GM18858 (cell line): ENCODE results near the gene CACNA2D3.
"Not testable (repeated sequence)": the region's sequence is repeated elsewhere in the genome, so short reads cannot be mapped to it uniquely, and the experiment has no call there.

Source experiments
- ATAC-seq: cut with Tn5 transposase; IDR thresholded peaks from one replicate; pipeline ENCODE4 v1.9.1; 2021; ENCODE audit not compliant: unreplicated experiment

CACNA2D3 gene

DNA sequence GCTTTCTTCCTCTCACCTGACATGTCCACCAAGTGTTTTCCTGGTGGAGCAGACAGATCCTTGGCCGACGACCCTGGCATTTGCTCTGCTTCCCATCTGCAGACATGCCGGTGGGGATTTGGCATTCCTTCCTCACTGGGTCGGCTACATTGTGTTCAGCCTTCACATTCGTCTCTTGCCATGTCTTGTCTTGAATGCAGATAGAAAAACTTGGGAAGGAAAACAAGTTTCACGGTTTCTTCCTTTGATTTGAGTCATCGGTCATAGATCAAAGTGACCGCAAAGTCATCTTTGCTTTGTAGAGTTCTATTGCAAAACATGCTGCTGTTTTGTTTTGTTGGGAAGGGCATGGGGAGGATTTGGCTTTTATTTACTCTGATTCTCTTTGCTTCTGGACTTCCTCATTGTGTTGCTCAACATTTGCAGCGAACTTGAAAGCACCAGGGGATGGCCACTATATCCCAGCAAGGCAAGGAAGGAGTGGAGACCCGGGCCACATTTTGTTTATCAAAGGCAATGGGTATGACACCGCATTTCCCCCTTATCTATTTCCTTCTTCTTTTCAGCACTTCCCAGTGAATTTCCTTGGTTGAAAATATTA is 321.3 kb downstream of the CACNA2D3 start:
- no peak for ATAC-seq

DNA sequence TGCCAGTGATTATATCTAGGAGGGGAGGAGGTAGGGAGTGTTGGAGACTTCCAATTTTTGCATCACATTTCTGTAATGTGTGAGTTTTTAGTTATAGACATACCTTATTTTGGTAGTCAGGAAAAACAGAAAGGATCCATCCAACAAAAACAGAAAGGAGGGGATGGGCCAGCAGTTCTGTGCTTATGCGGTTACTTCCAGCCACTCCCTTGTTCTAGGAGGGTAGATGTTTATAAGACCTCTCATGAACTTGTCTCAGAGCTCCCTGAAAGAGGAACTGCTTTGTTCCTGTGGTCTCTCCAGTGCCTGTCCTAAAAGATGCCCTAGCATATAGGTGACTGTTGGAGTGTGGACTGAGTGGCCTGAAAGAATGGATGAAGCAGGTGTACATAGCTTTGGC is 323.3 kb downstream of the CACNA2D3 start:
- ATAC-seq = no peak

DNA sequence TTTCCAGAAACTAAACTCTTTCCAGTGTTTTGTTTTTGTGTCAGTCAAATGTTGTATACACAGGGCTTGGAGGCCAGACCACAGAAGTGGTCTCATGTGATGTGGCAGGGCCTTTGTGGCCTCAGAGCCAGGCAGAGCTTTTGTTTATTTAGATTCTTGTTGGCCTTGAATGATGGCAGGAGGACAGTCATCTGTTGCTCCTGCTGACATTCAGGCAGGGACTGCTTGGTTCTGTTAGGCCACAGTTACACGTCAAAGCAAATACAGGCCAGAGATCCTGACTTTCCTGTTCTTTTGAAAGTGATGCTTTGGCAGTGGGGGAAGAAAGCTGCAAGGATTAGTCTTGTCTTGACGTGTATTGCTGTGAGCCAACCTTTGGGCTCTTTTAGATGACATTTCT is 325.1 kb downstream of the CACNA2D3 start:
- ATAC-seq = no peak

DNA sequence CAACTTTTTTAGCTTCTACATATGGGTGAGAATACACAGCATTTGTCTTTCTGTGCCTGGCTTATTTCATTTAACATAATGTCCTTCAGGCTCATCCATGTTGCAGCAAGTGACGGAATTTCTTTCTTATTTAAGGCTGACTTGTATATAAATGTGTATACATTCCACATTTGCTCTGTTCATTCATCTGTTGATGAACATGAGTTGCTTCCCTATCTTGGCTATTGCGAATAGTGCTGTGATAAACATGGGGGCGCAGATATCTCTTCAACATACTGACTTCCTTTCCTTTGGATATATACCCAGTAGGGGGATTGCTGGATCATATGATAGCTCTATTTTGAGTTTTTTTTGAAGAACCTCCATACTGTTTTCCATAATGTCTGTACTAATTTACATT is 332.5 kb downstream of the CACNA2D3 start:
- no peak for ATAC-seq

DNA sequence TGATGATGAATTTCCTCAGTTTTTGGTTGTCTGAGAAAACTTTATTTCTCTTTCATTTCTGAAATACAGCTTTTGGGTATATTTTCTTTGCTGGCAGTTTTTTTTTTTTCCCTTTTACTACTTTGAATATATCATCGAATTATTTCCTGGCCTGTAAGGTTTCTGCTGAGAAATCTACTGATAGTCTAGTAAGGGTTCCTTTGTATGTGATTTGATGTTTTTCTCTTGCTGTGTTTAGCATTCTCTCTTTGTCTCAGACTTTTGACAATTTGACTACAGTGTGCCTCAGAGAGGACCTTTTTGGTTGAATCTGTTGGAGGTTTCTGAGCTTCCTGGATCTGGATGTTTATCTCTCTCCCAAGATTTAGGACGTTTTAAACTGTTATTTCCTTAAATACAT is 336.0 kb downstream of the CACNA2D3 start:
- no peak for ATAC-seq

DNA sequence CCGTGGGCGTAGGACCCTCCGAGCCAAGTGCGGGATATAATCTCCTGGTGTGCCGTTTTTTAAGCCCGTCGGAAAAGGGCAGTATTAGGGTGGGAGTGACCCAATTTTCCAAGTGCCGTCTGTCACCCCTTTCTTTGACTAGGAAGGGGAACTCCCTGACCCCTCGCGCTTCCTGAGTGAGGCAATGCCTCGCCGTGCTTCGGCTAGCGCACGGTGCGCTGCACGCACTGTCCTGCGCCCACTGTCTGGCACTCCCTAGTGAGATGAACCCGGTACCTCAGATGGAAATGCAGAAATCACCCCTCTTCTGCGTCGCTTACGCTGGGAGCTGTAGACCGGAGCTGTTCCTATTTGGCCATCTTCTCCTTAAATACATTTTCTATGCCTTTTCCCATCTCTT is 342.2 kb downstream of the CACNA2D3 start:
- ATAC-seq = not testable (repeated sequence)

DNA sequence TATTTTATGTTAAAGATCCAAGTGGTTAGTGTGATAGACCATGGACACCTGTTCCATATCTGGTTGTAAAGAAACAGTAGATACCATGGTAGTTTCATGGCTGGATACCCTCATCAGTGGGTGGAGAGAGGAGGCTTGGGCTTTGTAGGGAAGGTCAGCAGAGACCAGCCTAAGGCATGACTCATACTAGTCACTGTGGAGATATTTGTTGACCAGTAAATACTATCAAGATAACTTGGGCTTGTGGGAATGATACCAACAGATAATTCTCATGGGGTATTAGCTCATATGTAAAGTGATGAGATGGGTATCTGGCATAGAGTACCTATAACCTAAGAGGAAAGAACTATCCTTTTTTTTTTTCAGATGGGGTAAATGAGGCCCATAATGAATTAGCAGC is 354.5 kb downstream of the CACNA2D3 start:
- no peak for ATAC-seq

DNA sequence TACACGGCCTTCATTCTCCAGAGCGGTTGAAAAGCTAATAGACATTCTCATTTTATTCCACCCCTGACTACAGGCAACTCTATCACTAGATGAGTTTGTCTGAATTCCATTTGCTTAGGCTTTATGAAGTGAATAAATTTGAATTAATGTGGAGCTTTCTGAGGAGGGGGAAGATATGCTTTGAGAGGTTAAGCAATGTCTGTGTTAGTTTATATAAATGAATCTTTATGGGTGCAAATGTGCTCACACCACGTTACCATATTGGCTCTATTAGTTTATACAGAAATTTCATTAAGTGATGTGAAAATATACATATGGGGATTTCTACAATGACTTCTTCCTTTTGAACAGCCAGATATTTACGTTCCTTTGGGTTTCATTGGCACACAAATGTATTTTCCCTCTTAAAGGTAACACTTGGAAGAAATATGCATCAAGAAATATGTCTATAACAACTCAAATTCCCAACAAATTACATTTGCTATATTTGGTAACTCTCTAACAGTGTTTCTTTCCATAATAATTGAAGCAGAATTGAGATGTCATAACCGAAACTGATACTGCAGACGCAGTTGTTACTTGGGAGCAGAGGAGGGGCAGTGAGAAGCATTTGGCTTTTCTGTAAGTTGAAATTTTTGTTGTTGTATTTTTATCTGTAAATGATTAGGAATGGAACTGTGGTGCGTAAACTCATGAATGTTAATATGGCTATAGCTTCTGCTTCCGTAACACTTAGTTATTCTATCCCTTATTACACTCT is 359.4 kb downstream of the CACNA2D3 start:
- ATAC-seq = no peak

DNA sequence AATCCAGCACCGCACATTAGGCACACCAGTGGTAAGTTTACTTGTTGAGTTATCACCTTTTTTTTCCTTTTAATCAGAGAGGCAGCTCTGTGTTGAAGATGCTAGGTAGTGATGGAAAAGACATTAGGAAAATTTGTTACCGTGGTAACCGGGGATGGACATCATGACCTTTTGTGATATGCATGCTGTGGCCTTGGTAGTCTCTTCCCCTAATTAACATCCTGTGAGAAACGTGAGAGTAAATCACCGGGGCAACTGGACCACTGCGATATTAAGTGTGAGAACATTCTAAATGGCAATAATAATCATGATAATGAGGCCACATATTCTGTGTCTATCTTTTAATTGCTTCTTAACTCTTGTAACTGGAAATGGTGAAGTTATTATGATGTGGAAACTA is 362.0 kb downstream of the CACNA2D3 start:
- no peak for ATAC-seq

DNA sequence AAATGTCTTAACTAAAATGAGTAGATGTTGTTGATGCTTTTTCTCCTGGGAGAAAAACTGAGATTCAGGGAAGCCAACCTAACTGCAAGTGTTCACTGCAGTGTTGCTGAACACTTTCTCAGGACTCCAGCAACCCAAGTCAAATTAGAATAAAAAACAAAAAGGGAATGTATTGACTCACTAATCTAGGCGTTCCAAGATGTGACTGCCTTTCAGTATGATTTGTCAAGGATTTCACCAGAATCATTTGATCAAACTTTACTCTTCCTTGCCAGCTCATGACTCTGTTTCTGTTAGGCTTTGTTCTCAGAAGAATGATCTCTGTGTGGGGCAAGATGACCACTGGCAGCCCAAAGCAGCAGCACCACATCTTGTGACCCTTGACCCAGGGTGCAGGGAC is 364.0 kb downstream of the CACNA2D3 start:
- no peak for ATAC-seq

DNA sequence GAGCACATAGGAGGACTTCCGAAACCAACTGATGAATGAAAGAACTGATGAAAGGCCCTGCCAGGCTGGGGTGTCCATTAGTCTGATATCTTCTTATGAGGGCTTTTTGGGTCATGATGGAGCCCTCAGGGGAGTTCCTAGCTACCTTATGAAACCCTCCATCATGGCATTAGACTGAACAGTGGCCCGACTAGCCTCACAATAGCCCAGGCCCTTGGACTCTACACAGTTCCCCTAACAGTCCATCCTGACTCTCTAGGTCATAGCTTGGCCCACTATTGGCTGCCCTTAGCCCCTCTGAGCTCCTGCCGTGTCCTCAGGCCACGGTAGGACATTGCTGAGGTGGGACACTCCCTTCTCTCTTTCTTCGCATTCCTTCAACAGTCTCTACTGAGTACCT is 365.9 kb downstream of the CACNA2D3 start:
- no peak for ATAC-seq

DNA sequence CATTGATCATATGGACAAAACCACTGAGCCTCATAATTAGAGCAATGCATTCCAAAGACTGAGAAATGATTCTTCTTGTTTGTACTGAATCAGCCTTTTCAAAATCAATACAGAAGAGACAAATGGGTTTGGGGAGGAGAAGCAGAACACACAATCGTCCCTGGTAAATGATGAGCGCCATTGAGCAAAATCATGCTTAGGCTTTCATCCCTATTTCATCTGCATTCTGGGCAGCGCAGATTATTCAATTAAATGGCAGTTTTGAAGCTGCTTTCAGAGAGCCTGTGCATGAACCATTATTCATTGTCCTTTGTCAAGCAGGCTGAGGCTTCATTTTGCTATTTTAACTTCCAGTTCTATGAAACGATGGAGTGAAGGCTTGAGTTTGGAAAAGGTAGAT is 371.9 kb downstream of the CACNA2D3 start:
- no peak for ATAC-seq

DNA sequence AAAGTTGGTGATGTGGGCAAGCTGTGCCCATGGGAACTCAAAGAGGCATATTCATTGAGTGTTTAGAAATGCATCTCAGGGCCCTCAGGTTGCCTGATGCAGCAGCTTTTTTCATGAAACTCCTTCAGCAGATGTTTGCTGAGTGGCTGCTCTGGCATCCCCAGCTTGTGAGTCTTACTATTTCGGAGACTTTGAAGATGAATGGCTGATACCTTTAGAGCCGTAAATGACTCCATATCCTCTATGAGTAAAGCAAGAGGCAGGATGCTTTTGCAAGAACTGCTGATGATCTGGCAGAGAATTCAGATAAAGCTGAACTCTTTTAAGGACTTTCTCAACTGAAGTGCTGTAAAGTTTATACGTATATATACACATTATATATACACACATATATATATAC is 384.3 kb downstream of the CACNA2D3 start:
- ATAC-seq = no peak

DNA sequence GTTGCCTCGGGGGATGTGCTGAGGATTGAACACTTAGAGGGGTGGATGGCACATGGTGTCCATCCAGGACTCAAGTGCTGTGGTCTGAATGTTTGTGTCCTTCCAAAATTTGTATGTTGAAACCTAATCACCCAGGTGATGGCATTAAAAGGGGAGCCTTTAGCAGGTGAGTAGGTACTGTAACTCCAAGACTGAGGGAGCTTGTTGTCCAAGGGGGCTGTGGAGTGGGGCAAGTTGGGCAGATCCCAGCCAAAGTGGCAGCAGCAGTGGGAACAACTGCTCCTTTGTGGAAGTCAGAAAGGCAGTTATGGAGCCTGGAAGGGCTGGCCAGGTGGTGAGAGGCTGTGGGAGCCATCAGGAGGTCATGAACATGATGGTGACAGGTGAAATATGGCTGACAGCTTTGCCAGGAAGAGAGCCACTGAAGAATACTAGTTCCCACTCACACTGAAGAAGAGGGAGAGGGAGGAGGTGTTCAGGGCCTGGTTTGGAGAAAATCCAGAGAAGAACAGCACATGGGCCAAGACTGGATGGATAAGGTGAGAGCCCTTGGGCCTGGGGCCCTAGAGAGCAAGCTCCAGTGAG is 385.6 kb downstream of the CACNA2D3 start:
- no peak for ATAC-seq

DNA sequence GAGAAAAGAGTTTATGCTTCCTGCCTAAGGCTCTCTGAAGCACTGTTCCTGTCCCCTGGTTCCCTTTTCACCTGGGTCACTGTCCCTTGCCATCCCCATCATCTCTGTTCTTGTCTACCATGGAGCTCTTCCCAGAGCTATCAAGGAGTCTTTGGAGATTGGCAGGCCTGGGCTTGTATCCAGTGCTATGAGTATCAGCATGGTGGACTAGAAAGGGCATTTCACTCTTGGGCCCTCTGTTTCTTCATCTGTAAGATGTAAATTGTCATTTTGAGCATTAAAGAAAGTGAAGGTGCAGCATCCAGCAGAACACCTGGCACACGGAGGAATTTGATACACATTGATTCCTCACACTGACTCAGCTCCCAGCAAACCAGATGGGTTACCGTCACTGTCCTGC is 388.2 kb downstream of the CACNA2D3 start:
- ATAC-seq = no peak

DNA sequence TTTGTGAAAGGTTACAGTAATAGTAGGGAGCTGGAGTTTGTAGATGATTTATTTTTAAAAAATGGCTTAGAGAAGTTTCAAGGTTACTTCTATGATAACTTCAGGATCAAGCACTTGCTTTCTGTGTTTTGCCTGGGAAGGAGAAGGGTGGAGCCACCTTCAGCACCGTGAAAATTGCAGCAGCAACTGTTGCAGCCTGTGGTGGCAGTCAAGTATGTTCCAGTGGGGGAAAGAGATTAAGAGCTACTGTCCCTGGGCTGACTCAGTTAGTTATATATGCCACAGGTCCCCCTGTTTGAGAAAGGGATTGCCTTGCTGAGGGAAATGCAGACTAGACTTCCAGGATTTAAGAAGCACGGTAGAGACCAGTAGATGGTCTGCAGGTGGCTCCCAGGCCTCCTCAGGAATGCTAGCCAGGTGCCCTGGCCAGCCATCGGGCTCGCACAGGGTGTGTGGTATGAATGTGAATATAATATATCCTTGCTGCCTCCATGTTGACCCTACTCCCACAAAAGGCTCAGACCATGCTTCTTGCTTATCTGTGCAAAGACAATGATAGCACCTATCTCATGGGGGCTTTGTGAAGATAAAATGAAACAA is 389.5 kb downstream of the CACNA2D3 start:
- no peak for ATAC-seq

DNA sequence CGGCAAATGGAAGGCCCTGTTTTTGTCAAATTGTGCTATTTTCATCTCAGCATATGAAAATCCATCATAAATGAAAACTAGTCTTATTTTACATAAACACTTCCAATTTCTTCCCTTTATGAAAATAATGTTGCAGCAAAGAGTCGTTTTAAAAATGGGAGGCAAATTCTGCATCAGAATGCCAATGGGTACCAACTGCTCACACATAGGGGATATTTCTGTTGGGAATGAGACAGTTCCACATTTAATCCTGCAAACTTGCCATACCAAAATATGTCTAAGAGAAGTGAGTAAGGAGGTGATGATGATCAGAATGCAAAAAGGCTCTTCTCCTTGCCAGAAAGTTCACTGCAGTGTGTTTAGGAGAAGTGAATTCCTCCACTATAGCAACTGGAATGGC is 391.7 kb downstream of the CACNA2D3 start:
- ATAC-seq = no peak

DNA sequence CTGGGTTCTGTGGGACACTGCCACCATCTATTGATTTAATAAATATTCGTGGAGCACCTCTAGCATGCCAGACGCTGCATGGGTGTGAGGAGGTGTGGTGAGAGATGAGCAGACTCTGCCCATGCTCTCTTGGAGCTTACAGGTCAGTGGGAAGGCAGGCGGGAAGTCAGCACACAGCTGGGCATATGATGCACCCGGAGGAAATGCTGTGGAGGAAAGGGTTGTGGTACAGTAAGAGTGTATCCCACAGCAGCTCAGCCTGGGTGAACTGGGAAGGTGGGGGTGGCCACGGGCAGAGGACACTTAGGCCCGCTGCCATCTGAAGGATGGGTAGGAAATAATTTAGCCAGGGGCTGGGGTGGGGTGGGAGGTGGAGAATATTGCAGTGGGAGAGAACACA is 392.1 kb downstream of the CACNA2D3 start:
- ATAC-seq = no peak

DNA sequence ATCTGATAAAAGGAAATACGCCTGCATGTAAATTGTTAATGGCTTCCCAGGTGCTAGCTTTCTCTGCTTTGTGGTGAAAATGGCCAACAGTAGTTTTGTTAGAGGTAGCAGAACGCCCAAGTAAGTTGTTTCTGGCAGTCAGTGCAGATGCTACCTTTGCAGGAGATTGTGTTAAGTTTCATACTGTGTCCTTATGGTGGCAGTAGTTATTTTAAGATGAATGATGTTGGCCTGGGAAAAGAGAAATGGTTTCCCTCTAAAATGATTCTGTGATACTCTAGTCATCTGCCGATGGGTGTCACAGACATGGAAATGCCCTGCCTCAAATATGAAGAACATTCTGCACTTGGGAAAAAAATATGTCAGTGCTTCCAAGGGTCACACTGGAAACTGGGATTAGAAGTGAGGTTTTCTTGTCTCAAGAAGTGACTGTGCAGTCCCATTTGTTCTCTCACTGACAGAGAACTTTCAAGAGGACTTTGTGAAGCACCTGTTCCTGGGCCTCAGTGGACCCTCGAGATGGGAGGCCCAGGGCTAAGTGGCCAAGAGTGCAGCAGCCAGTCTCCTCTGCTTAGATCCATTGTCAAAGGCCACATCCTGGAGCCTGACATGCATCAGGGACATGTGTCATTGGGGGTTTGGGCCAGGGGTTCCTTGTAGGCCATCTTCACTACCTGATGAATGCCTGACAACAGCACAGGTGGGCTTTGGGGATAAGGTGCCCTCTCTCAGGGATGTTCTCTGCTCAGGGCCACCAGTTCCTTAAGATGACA is 393.3 kb downstream of the CACNA2D3 start:
- ATAC-seq = no peak

DNA sequence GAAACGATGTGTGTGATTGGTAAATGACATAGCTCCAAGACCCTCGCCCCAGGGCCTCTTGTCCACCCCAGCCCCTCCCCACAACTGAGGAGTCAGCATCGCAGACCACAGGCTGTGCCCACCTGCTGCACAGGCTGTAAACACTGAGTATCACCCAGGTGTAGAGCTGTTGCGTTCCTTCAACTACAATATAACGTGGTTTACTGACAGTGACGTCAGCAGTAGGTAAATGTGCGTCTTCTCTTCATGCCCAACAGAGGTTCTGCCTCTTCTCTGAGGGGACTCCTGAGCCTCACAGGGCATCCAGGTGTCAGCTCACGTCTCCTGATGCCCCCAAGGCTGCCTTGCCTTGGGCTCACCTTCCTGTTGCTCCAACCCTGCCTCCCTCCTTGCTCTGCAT is 395.1 kb downstream of the CACNA2D3 start:
- ATAC-seq = no peak

DNA sequence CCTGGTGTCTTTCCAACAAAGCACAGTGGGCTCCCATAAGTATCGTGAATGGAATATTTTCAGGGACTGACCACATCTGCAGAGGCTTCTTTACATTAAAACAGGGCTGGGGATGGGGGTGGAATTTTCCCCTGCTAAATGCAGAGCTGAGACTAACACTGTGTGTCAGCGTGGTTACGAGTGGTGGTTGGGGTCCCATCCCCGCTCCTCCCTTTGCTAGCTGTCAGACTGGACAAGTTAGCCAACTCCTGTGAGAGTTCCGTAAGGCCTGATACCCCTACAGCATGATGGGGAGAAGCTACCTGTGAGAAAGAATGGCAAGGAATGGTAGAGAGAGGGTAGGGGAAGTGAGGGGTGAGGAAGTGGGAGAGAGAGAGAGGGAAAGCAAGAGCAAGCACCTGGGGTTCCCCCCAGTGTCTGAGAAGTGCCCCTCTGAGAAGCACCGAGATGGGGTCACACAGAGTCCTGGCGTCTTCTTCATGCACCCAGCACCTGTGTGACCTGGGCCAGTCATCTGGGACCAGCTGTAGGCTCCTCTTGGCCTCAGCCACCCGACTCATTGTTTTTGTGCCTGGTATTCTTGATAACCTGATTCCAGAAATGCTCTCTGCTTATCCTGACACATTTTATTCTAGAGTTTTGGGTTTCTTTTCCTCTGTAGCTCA is 395.8 kb downstream of the CACNA2D3 start:
- no peak for ATAC-seq
